Body of pancreas (tissue), 4 donors: ENCODE data around the gene HILPDA. TPM values are rescaled to one million over a fixed set of nuclear protein-coding genes. Genes with fewer than 3 reads are reported as not detected.

Experiments used
- ATAC-seq: fragments of 150-250 bp; one replicate; pipeline ENCODE4 v1.9.1; 2016
- DNase-seq, 4 donors: peaks; one replicate each; pipeline ENCODE4 v3.0.0-alpha.2; 2019
- H3K27ac ChIP-seq, 4 donors: fragments of 200-600 bp; sonication (generic); 1 replicate in 3 of 4; 2 replicates in 1 of 4; pipeline versions ENCODE4 v1.5.1 to v1.6.1; 2016 to 2019; ENCODE audit warnings: mild to moderate bottlenecking in 1 of 4, mixed read lengths in 1 of 4, moderate library complexity in 1 of 4
- H3K27me3 ChIP-seq, 2 donors: fragments of 200-600 bp; sonication (generic); one replicate each; pipeline ENCODE4 v1.6.0; 2016; ENCODE audit warnings: mild to moderate bottlenecking in 1 of 2
- H3K36me3 ChIP-seq, 2 donors: fragments of 200-600 bp; sonication (generic); replicated peaks in 1 of 2; 2 replicates each; pipeline ENCODE4 v1.5.1; 2016; ENCODE audit warnings: low read depth in 2 of 2; ENCODE audit not compliant: insufficient read depth in 1 of 2
- H3K4me1 ChIP-seq: fragments of 200-600 bp; sonication (generic); one replicate; pipeline ENCODE4 v1.6.0; 2016
- H3K4me3 ChIP-seq, 2 donors: fragments of 200-600 bp; sonication (generic); 1 replicate in 1 of 2; 2 replicates in 1 of 2; pipeline ENCODE4 v1.5.1; 2016 to 2019
- H3K9me3 ChIP-seq, 3 donors: fragments of 200-600 bp; sonication (generic); 1 replicate in 2 of 3; 2 replicates in 1 of 3; pipeline ENCODE4 v1.5.1; 2016
- POLR2A ChIP-seq, 3 donors: fragments of 450-650 bp; IDR thresholded peaks; one replicate each; pipeline ENCODE4 v1.6.1; 2016; ENCODE audit warnings: antibody characterized with exemption in 3 of 3, mild to moderate bottlenecking in 2 of 3
- WGBS, 2 donors: methylation state at CpG; one replicate each; pipeline ENCODE4 v1.1.5; 2017; 5-methylcytosine and 5-hydroxymethylcytosine counted together
- intact Hi-C: fragments of 100-400 bp; cut with DNase I; formaldehyde crosslinking; loops from one replicate; pipeline ENCODE4 v1.15.1; 2023
- total RNA-seq, 2 donors: library from RNA; depleted of rRNA; stranded (reverse); fragments of >200 nt; gene quantifications; one replicate each; pipeline ENCODE4 v1.1.0, GENCODE V29; 2016
- TF ChIP-seq, protein P1 (sequence below), 7 experiments: fragments of 450-650 bp in 4 of 7; fragments of 200-600 bp in 3 of 7; sonication (generic) in 3 of 7; IDR thresholded peaks; one replicate each; pipeline ENCODE4 v1.5.1; 2016 to 2019; ENCODE audit warnings: antibody characterized with exemption in 7 of 7

Gene HILPDA
- total RNA-seq, 2 donors from 2014 or later: 7.9 to 9.1 TPM

DNA sequence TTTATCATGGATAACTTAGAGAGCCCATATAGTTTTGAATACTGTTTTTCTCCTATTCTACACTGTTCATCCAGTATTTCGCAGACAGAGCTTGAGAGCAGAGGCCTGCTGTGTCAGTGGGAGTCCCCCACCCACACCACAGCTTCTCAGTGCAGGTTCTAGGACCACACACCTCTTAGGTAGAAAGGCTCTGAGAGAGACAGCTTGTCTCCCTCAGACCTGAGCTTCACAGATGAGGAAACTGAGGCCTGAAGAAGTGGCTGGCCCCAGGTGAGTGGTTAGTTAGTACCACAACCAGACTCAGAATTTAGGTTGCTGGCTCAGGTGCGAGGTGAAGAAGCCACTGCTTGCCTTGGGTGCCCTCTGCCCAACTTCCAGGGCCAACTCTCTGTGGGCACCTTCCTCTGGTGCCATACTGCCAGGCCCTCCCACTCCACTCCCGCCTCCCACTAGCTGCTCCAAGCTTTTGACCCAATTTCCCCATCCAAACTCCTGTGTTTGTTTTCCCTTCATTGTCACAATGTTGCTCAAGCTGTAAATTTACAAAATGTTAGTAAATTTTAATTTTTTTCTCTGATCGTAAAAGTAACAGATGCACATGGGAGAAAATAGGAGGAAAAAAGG, 7.6 kb upstream of the HILPDA start:
- intact Hi-C loops: no loop called here

DNA sequence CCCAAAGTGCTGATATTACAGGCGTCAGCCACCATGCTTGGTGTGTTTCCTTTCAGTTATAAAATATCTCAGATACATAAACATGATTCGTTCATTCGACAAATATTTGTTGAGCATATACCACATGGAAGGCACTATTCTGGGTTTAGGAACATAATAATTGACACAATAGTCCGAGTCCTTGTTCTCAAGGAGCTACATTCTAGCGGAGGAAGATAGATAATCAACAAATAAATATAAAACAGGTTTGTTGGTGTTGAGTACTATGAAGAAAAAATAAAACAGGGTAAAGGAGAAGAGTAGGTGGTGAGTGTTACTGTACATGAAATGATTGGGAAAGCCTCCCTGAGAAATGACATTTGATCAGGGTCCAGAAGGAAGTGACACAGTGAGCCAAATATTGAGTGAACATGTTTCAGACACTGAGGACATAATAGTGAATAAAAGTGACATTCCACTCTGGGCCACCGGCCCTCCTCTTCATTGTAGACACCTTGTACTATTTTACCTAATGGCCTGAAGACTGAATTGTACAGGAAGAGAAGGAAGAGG, 6.9 kb upstream of the HILPDA start:
- Histone ChIP-seq H3K36me3 (no peaks in the 10 kb centered on the region), H3K4me3 (no peak overlapping the region), H3K9me3 (no peaks in the 10 kb centered on the region), H3K27me3 (no peaks in the 10 kb centered on the region), H3K4me1 (peaks cover 15% of the 10 kb centered on the region), H3K27ac (no peak overlapping the region)
- no peak for ATAC-seq
- no peak for DNase-seq
- 72 to 75% methylated on average over 6 of the region's 6 CpGs for WGBS, 2 donors
- intact Hi-C loops: no loop called here
- TF ChIP-seq, protein P1, sequence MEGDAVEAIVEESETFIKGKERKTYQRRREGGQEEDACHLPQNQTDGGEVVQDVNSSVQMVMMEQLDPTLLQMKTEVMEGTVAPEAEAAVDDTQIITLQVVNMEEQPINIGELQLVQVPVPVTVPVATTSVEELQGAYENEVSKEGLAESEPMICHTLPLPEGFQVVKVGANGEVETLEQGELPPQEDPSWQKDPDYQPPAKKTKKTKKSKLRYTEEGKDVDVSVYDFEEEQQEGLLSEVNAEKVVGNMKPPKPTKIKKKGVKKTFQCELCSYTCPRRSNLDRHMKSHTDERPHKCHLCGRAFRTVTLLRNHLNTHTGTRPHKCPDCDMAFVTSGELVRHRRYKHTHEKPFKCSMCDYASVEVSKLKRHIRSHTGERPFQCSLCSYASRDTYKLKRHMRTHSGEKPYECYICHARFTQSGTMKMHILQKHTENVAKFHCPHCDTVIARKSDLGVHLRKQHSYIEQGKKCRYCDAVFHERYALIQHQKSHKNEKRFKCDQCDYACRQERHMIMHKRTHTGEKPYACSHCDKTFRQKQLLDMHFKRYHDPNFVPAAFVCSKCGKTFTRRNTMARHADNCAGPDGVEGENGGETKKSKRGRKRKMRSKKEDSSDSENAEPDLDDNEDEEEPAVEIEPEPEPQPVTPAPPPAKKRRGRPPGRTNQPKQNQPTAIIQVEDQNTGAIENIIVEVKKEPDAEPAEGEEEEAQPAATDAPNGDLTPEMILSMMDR (IDR thresholded peaks at IDR 0.05): no peak
- no peak for TF ChIP-seq POLR2A (IDR thresholded peaks at IDR 0.05)

More for the DNA sequence above, 7.6 kb upstream of the HILPDA start:
- Histone ChIP-seq H3K27ac (no peak overlapping the region), H3K4me3 (no peak overlapping the region), H3K27me3 (no peaks in the 10 kb centered on the region), H3K36me3 (no peaks in the 10 kb centered on the region), H3K9me3 (no peaks in the 10 kb centered on the region), H3K4me1 (peaks cover 8% of the 10 kb centered on the region)
- WGBS, 2 donors: 74% methylated on average over 4 of the region's 4 CpGs
- DNase-seq: no peak
- ATAC-seq: no peak
- TF ChIP-seq POLR2A (IDR thresholded peaks at IDR 0.05): no peak
- TF ChIP-seq, protein P1 (IDR thresholded peaks at IDR 0.05): no peak

DNA sequence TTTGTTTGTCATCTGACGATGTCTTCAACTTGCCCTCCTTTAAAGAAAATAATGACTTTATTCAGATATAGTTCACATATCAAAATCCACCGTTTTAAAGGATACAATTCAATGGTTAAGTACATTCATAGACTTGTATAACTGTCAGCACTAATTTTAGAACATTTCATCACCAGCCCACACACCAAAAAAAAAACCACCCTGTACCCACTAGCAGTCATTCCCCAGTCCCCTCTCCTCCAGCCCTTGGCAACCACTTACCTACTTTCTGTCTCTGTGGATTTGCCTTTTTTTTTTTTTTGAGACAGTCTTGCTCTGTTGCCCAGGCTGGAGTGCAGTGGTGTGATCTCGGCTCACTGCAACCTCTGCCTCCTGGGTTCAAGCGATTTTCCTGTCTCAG, 5.3 kb upstream of the HILPDA start:
- no peak for ATAC-seq
- intact Hi-C loops: no loop called here
- WGBS, 2 donors: 67 to 72% methylated on average over 4 of the region's 4 CpGs

DNA sequence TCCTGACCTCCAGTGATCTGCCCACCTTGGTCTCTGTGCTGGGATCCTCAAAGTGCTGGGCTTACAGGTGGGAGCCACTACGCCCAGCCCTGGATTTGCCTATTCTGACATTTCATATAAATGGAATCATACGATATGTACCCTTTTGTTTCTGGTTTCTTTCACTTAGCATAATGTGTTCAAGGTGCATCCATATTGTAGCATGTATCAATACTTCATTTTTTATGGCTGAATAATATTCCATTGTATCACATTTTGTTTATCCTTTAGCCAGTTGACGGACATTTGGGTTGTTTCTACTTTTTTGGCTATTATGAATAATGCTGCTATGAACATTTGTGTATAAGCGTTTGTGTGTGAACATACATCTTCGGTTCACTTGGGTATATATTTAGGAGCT, 4.8 kb upstream of the HILPDA start:
- TF ChIP-seq, protein P1 (IDR thresholded peaks at IDR 0.05): no peak
- no peak for TF ChIP-seq POLR2A (IDR thresholded peaks at IDR 0.05)
- intact Hi-C loops: no loop called here
- peaks cover 30% of the 10 kb centered on the region for H3K4me1 ChIP-seq
- H3K9me3 ChIP-seq: no peaks in the 10 kb centered on the region
- ATAC-seq (no peak), DNase-seq (no peak)
- 81 to 93% methylated on average over 5 of the region's 5 CpGs for WGBS, 2 donors
- no peaks in the 10 kb centered on the region for H3K27me3 ChIP-seq
- H3K4me3 ChIP-seq: no peak overlapping the region
- H3K36me3 ChIP-seq: no peaks in the 10 kb centered on the region
- H3K27ac ChIP-seq: no peak overlapping the region

More for the DNA sequence above, 5.3 kb upstream of the HILPDA start:
- no peak for DNase-seq
- no peak overlapping the region for H3K4me3 ChIP-seq
- no peaks in the 10 kb centered on the region for H3K27me3 ChIP-seq
- H3K4me1 ChIP-seq: peaks cover 30% of the 10 kb centered on the region
- no peak overlapping the region for H3K27ac ChIP-seq
- TF ChIP-seq, protein P1 (IDR thresholded peaks at IDR 0.05): no peak
- TF ChIP-seq POLR2A (IDR thresholded peaks at IDR 0.05): no peak
- no peaks in the 10 kb centered on the region for H3K9me3 ChIP-seq
- no peaks in the 10 kb centered on the region for H3K36me3 ChIP-seq

DNA sequence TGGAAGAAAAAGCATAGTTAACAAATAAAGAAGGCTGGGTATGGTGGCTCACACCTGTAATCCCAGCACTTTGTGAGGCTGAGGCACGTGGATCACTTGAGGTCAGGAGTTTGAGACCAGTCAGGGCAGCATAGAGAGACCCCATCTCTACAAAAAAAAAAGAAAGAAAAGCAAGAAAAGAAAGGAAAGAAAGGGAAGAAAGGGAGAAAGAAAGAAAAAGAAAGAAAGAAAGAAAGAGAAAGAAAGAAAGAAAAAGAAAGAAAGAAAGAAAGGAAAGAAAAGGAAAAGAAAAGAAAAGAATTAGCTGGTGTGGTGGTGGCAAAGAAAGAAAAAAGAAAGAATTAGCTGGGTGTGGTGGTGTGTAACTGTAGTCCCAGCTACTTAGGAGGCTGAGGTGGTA, 3.1 kb upstream of the HILPDA start:
- H3K4me1 ChIP-seq: peaks cover 46% of the 10 kb centered on the region
- intact Hi-C loops: no loop called here
- peak overlapping the region in 1 of 4 donors; percentile 94 for H3K27ac ChIP-seq
- 83 to 95% methylated on average over 1 of the region's 1 CpG for WGBS, 2 donors
- H3K4me3 ChIP-seq: no peak overlapping the region
- ATAC-seq: no peak
- no peak for DNase-seq
- no peaks in the 10 kb centered on the region for H3K27me3 ChIP-seq
- no peak for TF ChIP-seq POLR2A (IDR thresholded peaks at IDR 0.05)
- TF ChIP-seq, protein P1 (IDR thresholded peaks at IDR 0.05): no peak
- no peaks in the 10 kb centered on the region for H3K9me3 ChIP-seq
- H3K36me3 ChIP-seq: no peaks in the 10 kb centered on the region
